GM19463 (cell line): ENCODE data around the gene HPDL.
A peak's percentile ranks its signal among the peaks of the same experiment; 100 is the strongest.
"Not testable (repeated sequence)": the region's sequence is repeated elsewhere in the genome, so short reads cannot be mapped to it uniquely, and the experiment has no call there.

Source experiments
- ATAC-seq: cut with Tn5 transposase; IDR thresholded peaks from one replicate; pipeline ENCODE4 v1.9.1; 2021; ENCODE audit warnings: mild to moderate bottlenecking, moderate library complexity; ENCODE audit not compliant: unreplicated experiment

Gene HPDL

DNA sequence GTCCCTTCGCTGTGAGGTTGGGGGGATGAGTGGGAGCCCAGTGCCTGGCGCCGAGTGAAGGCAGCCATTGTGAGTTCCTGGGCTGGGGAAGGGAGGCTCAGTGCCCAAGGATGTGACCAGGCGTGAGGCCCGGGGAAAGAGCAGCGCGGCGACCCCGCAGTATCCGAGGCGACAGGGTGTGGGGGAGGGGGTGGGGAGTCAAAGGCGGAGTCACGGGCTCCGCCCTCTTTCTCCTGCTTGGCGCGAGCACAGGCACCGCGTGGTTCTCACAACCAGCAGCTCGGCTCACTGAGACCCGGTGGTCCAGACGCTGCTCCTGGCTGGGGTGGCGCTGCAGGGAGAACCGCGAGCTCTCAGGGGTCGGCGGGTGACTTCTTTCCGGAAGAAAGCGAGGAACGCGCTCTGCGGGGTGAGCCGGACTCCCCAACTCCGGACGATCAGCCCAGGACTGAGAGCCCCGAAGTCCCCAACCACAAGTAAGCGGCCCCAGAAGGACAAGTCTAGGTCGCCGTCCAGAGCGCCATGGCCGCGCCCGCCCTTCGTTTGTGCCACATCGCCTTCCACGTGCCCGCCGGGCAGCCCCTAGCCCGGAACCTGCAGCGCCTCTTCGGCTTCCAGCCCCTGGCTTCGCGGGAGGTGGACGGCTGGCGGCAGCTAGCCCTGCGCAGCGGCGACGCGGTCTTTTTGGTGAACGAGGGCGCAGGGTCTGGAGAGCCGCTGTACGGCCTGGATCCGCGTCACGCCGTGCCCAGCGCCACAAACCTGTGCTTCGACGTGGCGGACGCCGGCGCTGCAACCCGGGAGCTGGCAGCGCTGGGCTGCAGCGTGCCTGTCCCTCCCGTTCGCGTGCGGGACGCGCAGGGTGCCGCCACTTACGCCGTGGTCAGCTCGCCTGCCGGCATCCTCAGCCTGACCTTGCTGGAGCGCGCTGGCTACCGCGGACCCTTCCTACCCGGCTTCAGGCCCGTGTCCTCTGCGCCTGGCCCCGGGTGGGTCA is at the start of gene HPDL:
HPDL (plus strand) TSS at position 269 of the 997 bp plus-strand sequence; CDS start at position 523, 254 bp downstream.
- ATAC-seq: peak; percentile 61

DNA sequence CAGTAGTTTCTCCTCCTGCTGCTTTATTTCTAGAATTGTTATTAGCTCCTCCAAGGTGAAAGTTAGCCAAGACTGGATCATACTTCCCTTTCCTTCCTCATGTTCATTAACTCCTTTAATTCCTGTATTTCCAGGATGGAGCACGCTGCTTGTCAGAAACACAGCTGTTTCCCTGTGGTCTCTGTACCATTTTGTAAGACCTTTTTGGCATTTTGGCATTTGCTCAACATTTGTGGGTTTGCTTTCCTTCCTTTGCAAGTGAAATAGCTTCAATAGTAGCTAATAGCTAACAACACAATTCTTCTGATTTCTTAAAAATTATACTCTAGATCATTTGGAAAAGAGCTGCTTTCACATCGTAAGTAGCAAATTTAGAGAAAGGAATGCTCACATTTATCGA is 44.3 kb upstream of the HPDL start:
- ATAC-seq: no peak

DNA sequence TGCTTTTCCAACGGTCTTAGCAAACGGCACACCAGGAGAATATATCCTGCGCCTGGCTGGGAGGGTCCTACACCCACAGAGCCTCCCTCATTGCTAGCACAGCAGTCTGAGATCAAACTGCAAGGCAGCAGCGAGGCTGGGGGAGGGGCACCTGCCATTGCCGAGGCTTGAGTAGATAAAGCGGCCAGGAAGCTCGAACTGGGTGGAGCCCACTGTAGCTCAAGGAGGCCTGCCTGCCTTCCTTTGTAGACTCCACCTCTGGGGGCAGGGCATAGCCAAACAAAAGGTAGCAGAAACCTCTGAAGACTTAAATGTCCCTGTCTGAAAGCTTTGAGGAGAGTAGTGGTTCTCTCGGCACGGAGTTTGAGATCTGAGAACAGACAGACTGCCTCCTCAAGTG is 41.8 kb upstream of the HPDL start:
- ATAC-seq: not testable (repeated sequence)

DNA sequence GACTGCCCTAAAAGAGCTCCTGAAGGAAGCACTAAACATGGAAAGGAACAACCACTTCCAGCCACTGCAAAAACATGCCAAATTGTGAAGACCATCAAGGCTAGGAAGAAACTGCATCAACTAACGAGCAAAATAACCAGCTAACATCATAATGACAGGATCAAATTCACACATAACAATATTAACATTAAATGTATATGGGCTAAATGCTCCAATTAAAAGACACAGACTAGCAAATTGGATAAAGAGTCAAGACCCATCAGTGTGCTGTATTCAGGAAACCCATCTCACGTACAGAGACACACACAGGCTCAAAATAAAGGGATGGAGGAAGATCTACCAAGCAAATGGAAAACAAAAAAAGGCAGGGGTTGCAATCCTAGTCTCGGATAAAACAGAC is 40.2 kb upstream of the HPDL start:
- ATAC-seq: not testable (repeated sequence)

DNA sequence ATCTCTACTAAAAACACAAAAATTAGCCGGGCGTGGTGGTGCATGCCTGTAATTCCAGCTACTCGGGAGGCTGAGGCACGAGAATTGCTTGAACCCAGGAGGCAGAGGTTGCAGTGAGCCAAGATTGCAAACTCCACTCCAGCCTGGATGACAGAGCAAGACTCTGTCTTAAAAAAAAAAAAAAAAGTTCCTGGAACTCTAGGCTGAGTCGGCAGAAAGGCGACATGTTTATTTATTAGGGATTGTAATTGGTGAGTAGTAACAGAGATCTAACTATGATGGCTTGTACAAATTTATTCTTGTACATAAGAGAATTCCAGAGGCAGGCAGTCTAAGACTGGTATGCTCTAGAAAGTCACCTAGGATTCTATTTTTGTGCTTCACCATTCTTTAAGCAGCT is 35.7 kb upstream of the HPDL start:
- not testable (repeated sequence) for ATAC-seq

DNA sequence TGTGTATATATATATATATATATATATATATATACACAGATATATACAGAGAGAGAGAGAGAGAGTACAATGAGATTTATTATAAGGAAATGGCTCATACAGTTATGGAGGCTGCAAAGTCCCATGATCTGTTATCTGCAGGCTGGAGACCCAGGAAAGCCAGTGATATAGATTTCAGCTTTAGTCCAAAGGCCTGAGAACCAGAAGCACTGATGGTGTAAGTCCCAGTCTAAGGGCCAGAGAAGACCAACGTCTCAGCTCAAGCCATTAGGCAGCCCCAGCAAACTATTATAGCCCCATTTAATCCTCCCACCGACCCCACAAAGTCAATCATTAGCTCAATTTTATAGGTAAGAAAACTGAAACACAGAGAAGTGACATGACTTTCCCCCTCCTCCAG is 35.0 kb upstream of the HPDL start:
- ATAC-seq: no peak

DNA sequence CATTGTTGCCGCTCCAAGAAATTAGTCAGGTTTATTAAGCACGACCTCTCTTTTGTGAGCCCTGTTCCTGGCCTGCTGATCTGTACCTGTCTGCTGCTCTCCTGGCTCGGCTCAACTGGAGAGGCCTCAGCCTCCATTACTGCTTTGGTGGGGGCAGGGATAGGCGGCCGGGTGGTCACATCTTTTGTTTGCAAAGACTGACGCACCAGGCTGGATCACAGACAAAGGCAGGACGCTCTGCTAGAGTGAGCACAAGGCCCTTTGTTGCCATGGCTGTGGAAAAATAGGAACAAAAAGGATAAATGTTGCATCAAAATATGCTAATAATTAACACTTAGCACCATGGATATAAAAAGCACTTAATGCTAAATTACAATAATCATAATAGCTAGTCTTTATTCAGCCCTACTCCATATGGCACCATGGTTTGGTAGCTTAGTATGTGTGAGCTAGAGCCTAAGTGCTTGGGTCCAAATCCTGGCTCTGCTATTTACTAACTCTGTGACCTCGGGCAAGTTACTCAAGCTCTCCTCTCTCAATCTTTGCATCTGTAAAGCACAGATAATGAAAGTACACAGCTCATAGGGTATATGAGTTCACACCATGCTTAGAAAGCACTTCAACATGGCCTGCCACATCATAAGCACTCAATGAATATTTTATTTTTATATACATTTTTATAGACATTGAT is 28.9 kb upstream of the HPDL start:
- ATAC-seq: no peak

DNA sequence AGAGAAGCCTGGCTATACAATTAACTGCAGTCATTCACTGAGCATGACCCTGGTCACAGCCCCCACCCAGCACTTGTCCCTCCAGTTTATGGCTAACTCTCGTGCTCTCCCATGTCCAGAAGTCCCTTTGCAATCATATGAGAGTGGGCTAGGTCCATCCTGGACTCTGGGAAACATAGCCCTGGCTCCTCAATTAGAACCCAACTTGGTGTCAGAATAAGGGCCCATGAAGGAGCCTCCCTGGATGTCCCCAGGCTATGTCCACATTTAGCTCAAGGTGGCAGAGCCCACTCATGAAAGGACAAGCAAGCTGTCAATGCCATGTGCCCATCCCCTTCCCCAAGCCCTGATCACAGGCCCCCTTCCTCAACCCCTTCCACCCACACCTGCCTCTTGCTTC is 27.4 kb upstream of the HPDL start:
- no peak for ATAC-seq

DNA sequence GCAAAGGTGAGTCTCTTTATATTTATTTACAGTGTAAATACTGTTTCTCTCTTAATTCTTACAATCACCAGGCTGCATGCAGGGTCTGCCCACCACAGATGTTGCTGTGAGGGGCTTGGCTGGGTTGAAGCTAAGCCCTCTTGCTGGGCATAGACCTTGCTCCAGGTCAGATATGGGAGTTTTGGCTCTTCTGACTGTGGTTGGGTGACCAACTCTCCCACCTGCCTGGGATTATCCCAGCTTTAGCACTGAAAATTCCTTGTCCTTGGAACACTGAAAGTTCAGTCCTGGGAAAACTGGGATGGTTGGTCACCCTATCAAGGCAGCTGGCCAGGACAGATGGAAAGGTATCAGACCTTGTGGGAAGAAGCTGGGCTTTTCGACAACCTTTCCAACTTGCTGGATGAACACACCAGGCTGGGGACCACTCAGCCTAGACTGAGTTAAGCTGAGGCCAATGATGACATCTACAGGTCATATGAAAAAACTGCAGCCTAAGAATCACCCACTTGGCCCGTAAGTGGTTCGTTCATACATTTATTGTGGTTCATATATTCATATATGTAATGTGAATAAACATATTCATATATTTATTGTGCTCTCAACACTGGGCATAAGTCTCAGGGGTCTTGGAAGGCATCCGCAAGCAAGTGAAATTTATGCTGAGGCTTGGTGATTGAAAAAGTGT is 26.6 kb upstream of the HPDL start:
- ATAC-seq: no peak

DNA sequence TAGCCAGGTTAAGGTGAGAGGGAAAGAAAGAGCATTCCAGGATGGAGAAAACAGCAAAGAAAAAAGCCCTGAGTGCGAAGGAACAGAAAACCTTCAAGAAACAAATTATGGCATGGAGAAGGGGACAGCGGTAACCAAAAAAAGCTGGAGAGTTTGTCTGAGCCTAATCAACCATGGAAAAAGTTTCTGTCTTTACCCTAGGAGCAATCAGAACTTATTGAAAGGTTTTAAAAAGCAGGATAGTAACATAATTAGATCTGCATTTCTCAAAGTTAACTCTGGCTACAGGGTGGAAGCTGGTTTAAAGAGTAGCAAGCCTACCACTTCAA is 26.1 kb upstream of the HPDL start:
- ATAC-seq: no peak

DNA sequence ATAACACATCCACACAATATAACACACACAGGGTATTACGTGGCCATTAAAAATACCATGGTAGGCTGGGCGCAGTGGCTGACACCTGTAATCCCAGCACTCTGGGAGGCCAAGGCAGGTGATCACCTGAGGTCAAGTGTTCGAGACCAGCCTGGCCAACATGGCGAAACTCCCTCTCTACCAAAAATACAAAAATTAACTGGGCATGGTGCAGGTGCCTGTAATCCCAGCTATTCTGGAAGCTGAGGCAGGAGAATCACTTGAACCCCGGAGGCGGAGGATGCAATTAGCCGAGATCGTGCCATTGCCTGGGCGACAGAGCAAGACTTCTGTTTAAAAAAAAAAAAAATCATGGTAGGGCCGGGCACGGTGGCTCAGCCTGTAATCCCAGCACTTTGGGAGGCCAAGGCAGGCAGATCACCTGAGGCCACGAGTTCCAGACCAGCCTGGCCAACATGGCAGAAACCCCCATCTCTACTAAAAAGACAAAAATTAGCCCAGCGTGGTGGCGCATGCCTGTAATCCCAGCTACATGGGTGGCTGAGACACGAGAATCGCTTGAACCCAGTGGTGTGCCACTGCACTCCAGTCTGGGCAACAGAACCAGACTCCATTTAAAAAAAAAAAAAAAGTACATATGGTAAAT is 24.1 kb upstream of the HPDL start:
- ATAC-seq: no peak

DNA sequence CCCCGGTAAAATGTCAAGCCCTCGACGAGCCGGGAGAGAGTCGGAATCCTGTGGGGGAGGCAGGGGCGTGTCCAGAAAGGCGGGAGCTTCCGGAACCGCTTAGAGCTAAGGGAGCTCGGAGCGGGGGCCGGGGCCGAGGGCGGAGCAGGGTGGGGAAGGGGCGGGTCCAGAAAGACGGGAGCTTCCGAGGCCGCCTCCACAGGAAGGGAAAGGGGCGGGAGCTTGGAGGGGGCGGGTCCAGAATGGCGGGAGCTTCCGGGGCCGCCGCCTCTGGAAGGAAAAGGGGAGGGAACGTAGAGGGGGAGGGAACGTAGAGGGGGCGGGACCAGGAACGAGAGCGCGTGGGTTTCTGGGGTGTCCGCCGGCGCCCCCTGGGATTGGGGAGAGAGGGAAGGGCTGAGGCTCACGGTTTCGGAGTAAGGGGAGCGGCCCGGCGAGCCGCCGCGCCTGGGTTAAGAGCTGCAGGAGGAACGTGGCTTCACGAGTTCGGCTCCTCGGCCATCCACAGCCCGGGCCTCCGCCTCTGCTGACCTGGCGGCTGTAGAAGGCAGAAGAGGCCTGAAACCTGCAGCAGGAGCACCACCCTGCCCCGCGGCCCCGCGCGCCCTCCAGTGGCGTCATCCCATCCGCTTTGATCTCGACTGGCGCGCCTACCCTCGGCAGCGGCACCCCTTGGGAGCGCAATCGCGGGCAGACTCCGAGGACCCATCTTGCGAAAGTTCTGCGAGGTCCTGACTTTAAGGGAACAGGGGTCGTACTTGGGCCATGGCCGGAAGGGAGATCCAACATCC is 23.0 kb upstream of the HPDL start:
- ATAC-seq: peak; percentile 68

DNA sequence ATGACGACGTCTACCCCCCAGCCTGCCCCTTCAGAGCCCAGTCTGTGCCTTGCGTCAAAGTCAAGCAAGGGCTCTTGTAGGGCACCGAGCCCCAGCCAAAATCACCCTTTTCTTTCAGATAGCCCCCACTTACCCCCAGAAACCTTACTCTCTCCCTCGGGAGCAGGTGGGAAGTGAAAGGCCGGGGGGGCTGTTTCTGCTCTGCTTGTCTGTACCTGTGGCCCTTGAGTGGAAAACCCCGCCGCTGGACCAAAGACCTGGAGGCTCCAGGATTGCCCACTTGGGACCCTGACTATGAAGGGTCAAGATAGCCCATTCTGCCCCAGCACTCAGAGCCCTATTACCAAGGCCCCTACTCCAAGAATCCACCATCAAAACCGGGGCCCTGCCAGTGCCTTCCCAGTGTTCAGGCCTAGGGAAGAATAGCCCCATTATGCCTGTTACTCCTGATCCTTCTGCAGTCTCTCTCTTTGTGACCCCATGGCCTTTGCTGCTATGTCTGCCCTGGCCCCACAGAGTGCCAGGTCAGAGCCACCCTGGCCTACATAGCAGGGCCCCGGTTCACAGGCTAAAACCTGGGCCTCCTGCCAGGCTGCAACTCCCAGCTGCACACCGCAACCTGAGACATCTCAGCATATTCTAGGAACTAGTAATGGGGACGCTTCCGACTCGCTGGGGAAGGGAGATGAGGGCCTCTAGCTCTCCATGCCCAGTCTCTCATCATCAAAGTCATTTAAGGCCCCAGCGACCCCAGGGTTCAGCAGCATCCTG is 22.2 kb upstream of the HPDL start:
- ATAC-seq: no peak

DNA sequence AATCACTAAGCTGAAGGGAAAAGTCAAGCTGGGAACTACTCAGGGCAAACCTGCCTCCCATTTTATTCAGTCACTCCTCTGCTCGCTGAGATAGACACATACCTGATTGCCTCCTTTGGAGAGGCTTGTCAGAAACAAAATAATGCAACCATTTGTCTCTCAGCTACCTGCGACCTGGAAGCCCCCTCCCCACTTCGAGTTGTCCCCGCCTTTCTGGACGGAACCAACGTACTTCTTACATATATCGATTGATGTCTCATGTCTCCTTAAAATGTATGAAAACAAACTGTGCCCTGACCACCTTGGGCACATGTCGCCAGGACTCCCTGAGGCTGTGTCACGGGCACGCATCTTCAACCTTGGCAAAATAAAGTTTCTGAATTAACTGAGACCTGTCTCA is 21.5 kb upstream of the HPDL start:
- no peak for ATAC-seq

DNA sequence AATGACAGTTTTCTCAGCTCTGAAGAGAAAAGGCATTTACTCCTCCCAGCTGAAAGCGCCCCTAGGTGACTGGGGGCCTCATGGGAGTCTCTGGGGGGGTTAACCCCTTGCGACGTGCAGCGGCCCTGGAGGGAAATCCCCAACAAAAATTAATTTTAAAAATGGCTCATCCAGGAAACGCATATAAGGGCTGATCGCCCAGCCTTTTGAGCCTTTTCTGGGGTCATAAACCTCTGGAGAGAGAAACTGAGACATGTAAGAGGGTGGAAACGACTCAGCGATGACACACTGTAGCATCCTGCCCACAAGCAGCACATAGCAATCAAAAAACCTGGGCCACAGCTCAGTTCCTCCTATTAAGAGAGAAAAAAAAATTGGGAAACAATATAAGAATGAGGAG is 20.4 kb upstream of the HPDL start:
- ATAC-seq: no peak

DNA sequence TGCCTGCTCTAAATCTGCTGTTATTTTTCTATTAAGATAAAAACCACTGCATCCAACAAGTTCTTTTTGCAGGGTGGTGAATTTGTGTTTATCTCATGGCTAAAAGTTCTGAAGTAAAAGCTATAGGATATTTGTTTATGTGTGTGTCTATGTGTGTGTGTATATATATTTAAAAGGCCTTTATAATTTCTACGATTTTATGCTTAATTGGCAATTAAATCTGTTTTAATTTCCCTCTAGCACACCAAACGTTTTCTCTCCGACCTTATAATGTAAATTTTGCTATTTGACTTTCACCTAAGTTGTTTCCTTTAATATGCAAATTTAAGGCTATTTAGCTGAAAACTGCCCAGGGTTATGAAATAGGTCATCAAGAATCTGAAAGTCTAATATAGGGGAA is 19.8 kb upstream of the HPDL start:
- no peak for ATAC-seq

DNA sequence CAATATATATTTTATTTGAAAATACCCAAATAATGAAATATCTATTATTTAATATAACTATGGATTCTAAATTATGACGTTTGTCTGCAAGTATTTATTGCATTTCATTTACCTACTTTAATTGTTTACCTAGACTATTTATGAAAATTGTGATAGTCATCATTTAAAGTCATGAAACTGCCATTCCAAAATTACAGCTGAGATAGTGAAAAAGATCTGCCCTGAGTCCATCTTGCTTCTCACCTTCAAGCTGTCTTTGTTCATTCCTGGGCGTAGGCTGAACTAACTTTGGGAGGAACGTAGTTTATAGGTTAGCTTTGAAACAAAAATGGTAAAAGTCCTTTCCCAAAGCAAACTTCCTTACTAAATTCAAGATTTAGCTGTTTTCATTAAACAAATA is 12.4 kb upstream of the HPDL start:
- ATAC-seq: no peak

DNA sequence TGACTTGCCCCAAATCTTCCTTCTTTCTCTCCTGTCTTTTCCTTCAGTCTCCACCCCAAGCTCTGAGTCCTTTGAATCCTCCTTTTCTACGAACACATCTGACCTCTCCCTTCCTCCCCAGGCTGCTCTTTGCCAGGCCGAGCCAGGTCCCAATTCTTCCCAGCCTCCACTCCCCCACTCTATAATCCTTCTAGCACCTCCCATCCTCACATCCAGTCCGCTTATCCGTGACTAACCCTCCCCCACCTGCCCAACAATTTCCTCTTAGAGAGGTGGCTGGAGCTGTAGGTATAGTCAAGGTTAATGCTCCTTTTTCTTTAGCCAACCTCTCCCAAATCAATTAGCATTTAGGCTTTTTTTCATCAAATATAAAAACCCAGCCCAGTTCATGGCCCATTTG is 9.5 kb upstream of the HPDL start:
- ATAC-seq: no peak

DNA sequence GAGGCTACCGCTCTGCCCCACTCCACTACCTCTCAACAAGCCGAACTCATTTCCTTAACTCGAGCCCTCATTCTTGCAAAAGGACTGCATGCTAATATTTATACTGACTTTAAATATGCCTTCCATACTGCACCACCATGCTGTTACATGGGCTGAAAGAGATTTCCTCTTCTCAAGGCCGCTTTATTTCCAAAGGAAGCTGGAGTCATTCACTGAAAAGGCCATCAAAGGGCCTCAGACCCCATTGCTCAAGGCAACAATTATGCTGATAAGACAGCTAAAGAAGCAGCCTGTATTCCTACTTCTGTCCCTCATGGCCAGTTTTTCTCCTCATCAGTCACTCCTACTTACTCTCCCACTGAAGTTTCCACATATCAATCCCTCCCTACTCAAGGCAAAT is 6.9 kb upstream of the HPDL start:
- no peak for ATAC-seq

DNA sequence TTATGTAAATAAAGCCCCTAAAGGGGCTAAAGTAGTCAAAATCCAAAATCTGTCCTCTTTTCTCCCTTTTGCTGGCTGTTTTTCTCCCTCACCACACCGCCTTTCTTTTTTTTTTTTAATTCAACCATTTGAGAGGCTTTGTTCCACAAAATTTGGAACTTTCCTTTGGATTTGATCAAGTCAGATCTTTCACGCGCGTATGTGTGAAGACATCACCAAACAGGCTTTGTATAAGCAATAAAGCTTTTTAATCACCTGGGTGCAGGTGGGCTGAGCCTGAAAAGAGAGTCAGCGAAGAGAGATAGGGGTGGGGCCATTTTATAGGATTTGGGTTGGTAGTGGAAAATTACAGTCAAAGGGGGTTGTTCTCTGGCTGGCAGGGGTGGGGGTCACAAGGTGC is 5.3 kb upstream of the HPDL start:
- no peak for ATAC-seq
